Esophagus muscularis mucosa (tissue), 4 donors: ENCODE data around the gene NFASC. TPM values are rescaled to one million over a fixed set of nuclear protein-coding genes. Genes with fewer than 3 reads are reported as not detected.
A peak's percentile ranks its signal among the peaks of the same experiment; 100 is the strongest.

Experiments used
- DNase-seq: peaks from one replicate; pipeline ENCODE4 v3.0.0-alpha.2; 2017; ENCODE audit errors: extremely low spot score
- H3K27ac ChIP-seq, 4 donors: fragments of 200-600 bp; sonication (generic); replicated peaks in 1 of 4; 1 replicate in 3 of 4; 2 replicates in 1 of 4; pipeline ENCODE4 v1.5.1; 2016 to 2019; ENCODE audit warnings: mild to moderate bottlenecking in 1 of 4
- H3K27me3 ChIP-seq, 4 donors: fragments of 200-600 bp; sonication (generic); one replicate each; pipeline versions ENCODE4 v1.5.1 to v1.6.0; 2016 to 2019
- H3K36me3 ChIP-seq, 4 donors: fragments of 200-600 bp; sonication (generic); one replicate each; pipeline ENCODE4 v1.5.1; 2016 to 2019
- H3K4me1 ChIP-seq, 4 donors: fragments of 200-600 bp; sonication (generic); one replicate each; pipeline ENCODE4 v1.5.1; 2016 to 2019
- H3K4me3 ChIP-seq, 4 donors: fragments of 200-600 bp; sonication (generic); 1 replicate in 2 of 4; 2 replicates in 2 of 4; pipeline ENCODE4 v1.5.1; 2016 to 2019; ENCODE audit warnings: mild to moderate bottlenecking in 4 of 4, moderate library complexity in 1 of 4
- H3K9me3 ChIP-seq, 4 donors: fragments of 200-600 bp; sonication (generic); 1 replicate in 3 of 4; 2 replicates in 1 of 4; pipeline ENCODE4 v1.5.1; 2016 to 2019
- EP300 ChIP-seq: sonication (generic); formaldehyde crosslinking; IDR thresholded peaks from one replicate; pipeline ENCODE4 v1.6.1; 2017; ENCODE audit warnings: antibody characterized with exemption
- POLR2A ChIP-seq: fragments of 450-650 bp; IDR thresholded peaks from one replicate; pipeline ENCODE4 v1.6.1; 2017; ENCODE audit warnings: antibody characterized with exemption, moderate library complexity, mild to moderate bottlenecking, low read depth
- POLR2AphosphoS5 ChIP-seq, 2 donors: sonication (generic); formaldehyde crosslinking; IDR thresholded peaks; one replicate each; pipeline ENCODE4 v1.6.1; 2017; ENCODE audit warnings: antibody characterized with exemption in 2 of 2
- WGBS: methylation state at CpG from one replicate; pipeline ENCODE4 v1.1.5; 2018; 5-methylcytosine and 5-hydroxymethylcytosine counted together
- intact Hi-C: fragments of 100-400 bp; cut with DNase I; formaldehyde crosslinking; loops from one replicate; pipeline ENCODE4 v1.15.1; 2023
- total RNA-seq, 4 donors: library from RNA; depleted of rRNA; stranded (reverse); fragments of >200 nt; gene quantifications; one replicate each; pipeline versions ENCODE4 v1.1.0 to v1.2.1, GENCODE V29; 2016
- TF ChIP-seq, protein P1 (sequence below), 3 experiments: fragments of 200-600 bp in 2 of 3; fragments of 450-650 bp in 1 of 3; sonication (generic) in 2 of 3; IDR thresholded peaks; one replicate each; pipeline ENCODE4 v1.5.1; 2017 to 2019; ENCODE audit warnings: antibody characterized with exemption in 3 of 3, mild to moderate bottlenecking in 2 of 3, moderate library complexity in 1 of 3

Gene NFASC
- total RNA-seq, 4 donors from 2014 or later = 31.1 to 122 (median 64.7) TPM

DNA sequence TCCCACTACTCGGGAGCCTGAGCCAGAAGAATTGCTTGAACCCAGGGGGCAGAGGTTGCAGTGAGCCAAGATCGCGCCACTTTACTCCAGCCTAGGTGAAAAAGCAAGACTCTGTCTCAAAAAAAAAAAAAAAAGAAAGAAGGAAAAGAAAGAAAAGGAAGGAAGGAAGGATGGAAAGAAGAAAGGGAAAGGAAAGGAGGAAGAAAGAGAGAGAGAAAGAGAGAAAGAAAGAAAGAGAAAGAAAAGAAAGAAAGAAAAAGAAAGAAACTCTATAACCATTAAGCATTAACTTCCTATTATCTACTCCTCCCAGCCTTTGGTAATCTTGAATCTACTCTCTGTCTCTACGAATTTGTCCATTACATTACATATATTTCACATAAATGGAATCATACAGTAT lies 6.9 kb upstream of the NFASC start:
- Histone ChIP-seq H3K27me3 (no peaks in the 10 kb centered on the region), H3K9me3 (no peaks in the 10 kb centered on the region), H3K27ac (no peak overlapping the region), H3K4me3 (no peak overlapping the region), H3K4me1 (peaks cover 18 to 53% (median 33%) of the 10 kb centered on the region in 4 donors), H3K36me3 (no peaks in the 10 kb centered on the region)
- intact Hi-C loops = no loop called here
- no peak for TF ChIP-seq EP300
- no peak for TF ChIP-seq POLR2A
- no peak for TF ChIP-seq POLR2AphosphoS5 (IDR thresholded peaks at IDR 0.05)
- TF ChIP-seq, protein P1, sequence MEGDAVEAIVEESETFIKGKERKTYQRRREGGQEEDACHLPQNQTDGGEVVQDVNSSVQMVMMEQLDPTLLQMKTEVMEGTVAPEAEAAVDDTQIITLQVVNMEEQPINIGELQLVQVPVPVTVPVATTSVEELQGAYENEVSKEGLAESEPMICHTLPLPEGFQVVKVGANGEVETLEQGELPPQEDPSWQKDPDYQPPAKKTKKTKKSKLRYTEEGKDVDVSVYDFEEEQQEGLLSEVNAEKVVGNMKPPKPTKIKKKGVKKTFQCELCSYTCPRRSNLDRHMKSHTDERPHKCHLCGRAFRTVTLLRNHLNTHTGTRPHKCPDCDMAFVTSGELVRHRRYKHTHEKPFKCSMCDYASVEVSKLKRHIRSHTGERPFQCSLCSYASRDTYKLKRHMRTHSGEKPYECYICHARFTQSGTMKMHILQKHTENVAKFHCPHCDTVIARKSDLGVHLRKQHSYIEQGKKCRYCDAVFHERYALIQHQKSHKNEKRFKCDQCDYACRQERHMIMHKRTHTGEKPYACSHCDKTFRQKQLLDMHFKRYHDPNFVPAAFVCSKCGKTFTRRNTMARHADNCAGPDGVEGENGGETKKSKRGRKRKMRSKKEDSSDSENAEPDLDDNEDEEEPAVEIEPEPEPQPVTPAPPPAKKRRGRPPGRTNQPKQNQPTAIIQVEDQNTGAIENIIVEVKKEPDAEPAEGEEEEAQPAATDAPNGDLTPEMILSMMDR (IDR thresholded peaks at IDR 0.05) = no peak
- WGBS = 69% methylated on average over 4 of the region's 4 CpGs
- no peak for DNase-seq

DNA sequence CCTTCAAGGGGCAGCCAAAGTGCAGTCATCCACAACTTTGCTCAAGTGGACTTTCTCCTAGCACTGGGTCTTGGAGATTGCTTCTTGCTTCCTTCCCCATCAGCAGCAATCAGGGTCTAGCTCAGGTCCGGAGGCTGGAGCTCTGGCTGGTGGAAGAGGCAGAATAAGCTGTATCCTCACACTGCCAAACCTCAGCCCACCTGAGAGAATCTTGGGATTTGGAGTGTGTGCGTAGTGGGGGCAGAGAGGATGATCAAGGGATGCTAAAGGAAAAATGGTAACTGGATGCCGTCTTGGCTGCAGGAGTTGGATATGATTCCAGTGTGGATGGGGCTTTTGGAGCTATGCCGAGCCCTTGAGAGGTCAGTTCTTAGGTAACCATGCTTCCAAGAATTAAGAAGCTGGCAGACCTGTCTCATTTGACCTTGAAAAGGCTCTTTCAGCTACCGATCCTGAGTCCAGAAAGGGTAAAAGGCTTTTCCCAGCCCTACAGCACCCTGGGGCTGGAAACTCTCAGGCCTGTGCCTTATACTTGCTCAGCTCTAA lies 4.5 kb upstream of the NFASC start:
- Histone ChIP-seq H3K36me3 (peaks cover 0 to 2% (median 0%) of the 10 kb centered on the region in 4 donors), H3K4me3 (no peak overlapping the region), H3K27ac (peak overlapping the region in 2 of 4 donors; percentile 21 to 25), H3K27me3 (no peaks in the 10 kb centered on the region), H3K4me1 (peaks cover 19 to 62% (median 53%) of the 10 kb centered on the region in 4 donors), H3K9me3 (no peaks in the 10 kb centered on the region)
- no peak for DNase-seq
- TF ChIP-seq POLR2A = no peak
- TF ChIP-seq EP300 = no peak
- TF ChIP-seq, protein P1 (IDR thresholded peaks at IDR 0.05) = no peak
- TF ChIP-seq POLR2AphosphoS5 (IDR thresholded peaks at IDR 0.05) = no peak
- intact Hi-C loops = no loop called here
- whole genome bisulfite sequencing = 59% methylated on average over 5 of the region's 5 CpGs

DNA sequence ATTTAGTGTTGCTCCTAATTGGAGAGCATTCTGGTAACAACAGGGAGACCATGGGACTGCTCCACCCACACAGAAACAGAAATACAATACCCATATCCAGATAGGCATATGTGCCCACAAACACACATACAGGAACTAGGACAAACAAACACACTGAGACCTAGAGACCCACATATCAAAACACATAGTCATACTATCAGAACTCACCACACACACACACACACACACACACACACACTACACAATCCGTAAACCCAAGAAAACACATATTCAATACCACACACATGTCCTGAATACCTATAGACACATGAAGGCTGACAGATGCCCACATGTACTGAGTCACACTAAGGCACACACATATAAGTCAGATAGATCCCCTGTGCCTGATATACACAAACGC lies 3.5 kb upstream of the NFASC start:
- intact Hi-C loops = no loop called here
- 79% methylated on average over 2 of the region's 2 CpGs for WGBS
- no peaks in the 10 kb centered on the region for H3K27me3 ChIP-seq
- H3K4me1 ChIP-seq = peaks cover 22 to 73% (median 64%) of the 10 kb centered on the region in 4 donors
- no peak for DNase-seq
- no peaks in the 10 kb centered on the region for H3K9me3 ChIP-seq
- H3K36me3 ChIP-seq = peaks cover 0 to 2% (median 0%) of the 10 kb centered on the region in 4 donors
- H3K4me3 ChIP-seq = no peak overlapping the region
- H3K27ac ChIP-seq = peak overlapping the region in 1 of 4 donors; percentile 48
- no peak for TF ChIP-seq EP300
- no peak for TF ChIP-seq POLR2A
- TF ChIP-seq, protein P1 (IDR thresholded peaks at IDR 0.05) = no peak
- TF ChIP-seq POLR2AphosphoS5 (IDR thresholded peaks at IDR 0.05) = no peak

- Histone ChIP-seq H3K9me3 (no peaks in the 10 kb centered on the region), H3K4me1 (peaks cover 24 to 73% (median 66%) of the 10 kb centered on the region in 4 donors), H3K27ac (peak overlapping the region; percentile 6 to 49 (median 40)), H3K36me3 (peaks cover 0 to 2% (median 0%) of the 10 kb centered on the region in 4 donors), H3K4me3 (no peak overlapping the region), H3K27me3 (no peaks in the 10 kb centered on the region)
- 78% methylated on average over 10 of the region's 10 CpGs for WGBS
- intact Hi-C loops = no loop called here
- TF ChIP-seq POLR2A (no peak), POLR2AphosphoS5 (IDR thresholded peaks at IDR 0.05) (no peak), EP300 (no peak)
- TF ChIP-seq, protein P1 (IDR thresholded peaks at IDR 0.05) = no peak
- DNase-seq = no peak
These were observed 2.9 kb upstream of the NFASC start for GRCh38 chr1:204867666-204868339.
